Central memory CD8-positive, alpha-beta T cell (primary cell): ENCODE results near the gene BNC2.

ENCODE experiments used
- ATAC-seq: fragments of 150-1000 bp; cut with Tn5 transposase; replicated peaks from 2 replicates; pipeline ENCODE4 v1.10.0; 2022; ENCODE audit warnings: mild to moderate bottlenecking, moderate FRiP score, moderate number of reproducible peaks; ENCODE audit not compliant: poor library complexity, severe bottlenecking; ENCODE audit errors: extremely low read depth
- DNase-seq, 2 donors: peaks; one replicate each; pipeline ENCODE4 v3.0.0; 2021; ENCODE audit warnings: low spot score in 2 of 2
- H3K27ac Mint-ChIP-seq: one replicate; pipeline ENCODE4 v1.8.0; 2022; ENCODE audit warnings: low read depth, mild to moderate bottlenecking, moderate library complexity, mixed read lengths
- H3K27me3 Mint-ChIP-seq: one replicate; pipeline ENCODE4 v1.8.0; 2022; ENCODE audit warnings: mixed read lengths
- H3K36me3 Mint-ChIP-seq: one replicate; pipeline ENCODE4 v1.8.0; 2022; ENCODE audit warnings: mild to moderate bottlenecking, moderate library complexity, mixed read lengths; ENCODE audit not compliant: insufficient read depth
- H3K4me1 Mint-ChIP-seq: one replicate; pipeline ENCODE4 v1.8.0; 2022; ENCODE audit warnings: mixed read lengths
- H3K4me3 Mint-ChIP-seq: one replicate; pipeline ENCODE4 v1.8.0; 2022; ENCODE audit warnings: mild to moderate bottlenecking, moderate library complexity, mixed read lengths
- H3K9me3 Mint-ChIP-seq: one replicate; pipeline ENCODE4 v1.8.0; 2022; ENCODE audit warnings: mixed read lengths

Gene BNC2

DNA sequence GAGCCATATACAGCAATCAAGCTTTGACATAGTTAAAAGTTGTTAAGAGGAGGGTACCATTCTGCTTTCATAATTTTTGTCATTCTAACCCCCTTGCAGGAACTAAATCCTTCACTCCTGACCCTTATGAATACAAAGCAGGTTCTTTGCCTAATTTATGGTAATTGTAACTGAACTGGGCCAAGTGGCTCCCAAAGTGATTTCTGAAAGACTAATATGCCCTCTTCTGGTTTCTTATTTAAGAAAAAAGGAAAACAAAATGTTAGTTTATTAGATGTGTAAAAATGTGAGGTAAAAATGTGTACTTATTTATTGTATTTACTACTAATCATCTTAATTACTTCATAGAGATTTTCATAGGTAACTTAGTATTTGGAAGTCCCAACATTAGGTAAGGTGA, 268.5 kb downstream of the BNC2 start:
- Mint-ChIP-seq H3K4me1 (no peaks in the 10 kb centered on the region), H3K9me3 (peaks cover 7% of the 10 kb centered on the region), H3K4me3 (no peak overlapping the region), H3K27ac (no peak overlapping the region), H3K36me3 (no peaks in the 10 kb centered on the region), H3K27me3 (no peaks in the 10 kb centered on the region)
- DNase-seq (no peak), ATAC-seq (no peak)

DNA sequence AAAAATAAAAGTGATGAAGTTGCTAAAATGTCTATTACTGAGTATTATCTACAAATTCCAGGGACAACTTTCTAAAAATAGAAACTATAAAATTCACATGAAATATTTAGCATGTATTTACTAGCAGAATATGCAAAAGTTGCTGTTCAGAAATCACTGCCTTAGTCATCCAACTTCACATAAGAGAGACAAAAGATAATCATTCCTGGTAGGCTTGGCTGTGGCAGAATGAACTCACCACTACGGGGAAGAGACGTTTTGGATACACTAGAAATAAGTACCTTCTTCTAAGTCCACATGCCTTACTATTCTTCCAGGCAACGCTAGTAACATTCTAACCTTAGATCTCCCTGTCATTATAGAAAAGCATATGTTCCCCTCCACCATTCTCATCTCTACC, 272.2 kb downstream of the BNC2 start:
- Mint-ChIP-seq H3K36me3 (no peaks in the 10 kb centered on the region), H3K27ac (no peak overlapping the region), H3K9me3 (no peaks in the 10 kb centered on the region), H3K4me1 (no peaks in the 10 kb centered on the region), H3K4me3 (no peak overlapping the region), H3K27me3 (no peaks in the 10 kb centered on the region)
- DNase-seq (no peak), ATAC-seq (no peak)

DNA sequence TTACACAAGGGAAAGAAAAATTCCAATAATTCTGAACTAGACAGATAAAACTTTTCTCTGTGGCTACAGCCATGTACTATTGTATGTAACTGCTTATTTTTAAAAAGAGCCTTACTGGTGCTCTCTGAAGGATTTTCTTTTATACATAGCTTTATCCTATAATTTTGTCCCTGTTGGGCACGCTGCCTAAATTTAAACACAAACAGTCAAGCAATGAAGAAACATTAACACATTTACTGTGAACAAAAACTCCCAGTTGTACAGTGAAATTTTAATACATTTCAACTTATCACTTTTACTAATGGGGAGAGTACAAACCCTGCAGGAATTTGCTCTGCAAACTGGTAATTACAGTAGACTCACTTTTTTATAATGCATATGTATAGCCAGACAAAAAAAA, 273.3 kb downstream of the BNC2 start:
- no peaks in the 10 kb centered on the region for H3K9me3 Mint-ChIP-seq
- no peaks in the 10 kb centered on the region for H3K27me3 Mint-ChIP-seq
- H3K4me1 Mint-ChIP-seq = no peaks in the 10 kb centered on the region

DNA sequence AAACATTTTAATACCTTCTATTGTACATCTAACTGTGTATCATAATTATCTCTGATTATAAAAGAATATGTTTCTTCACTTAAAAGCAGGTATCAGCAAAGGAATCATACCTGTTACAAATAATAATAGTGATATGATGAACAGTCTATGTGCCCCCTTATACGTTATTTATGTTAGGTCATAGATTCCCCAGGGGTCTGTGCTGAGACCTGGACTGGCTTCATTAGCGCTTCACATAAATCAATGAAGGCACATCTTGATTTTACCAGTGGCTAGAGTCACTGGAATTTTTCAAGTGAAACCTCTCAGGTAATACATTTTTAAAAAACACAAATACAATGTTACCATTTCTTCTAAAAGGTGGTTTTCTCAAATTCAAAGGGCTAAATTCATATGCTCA, 275.2 kb downstream of the BNC2 start:
- DNase-seq = no peak
- Mint-ChIP-seq H3K9me3 (no peaks in the 10 kb centered on the region), H3K4me1 (no peaks in the 10 kb centered on the region), H3K36me3 (no peaks in the 10 kb centered on the region), H3K27me3 (no peaks in the 10 kb centered on the region), H3K27ac (no peak overlapping the region), H3K4me3 (no peak overlapping the region)
- ATAC-seq = no peak

More for the DNA sequence above, 273.3 kb downstream of the BNC2 start:
- Mint-ChIP-seq H3K27ac (no peak overlapping the region), H3K36me3 (no peaks in the 10 kb centered on the region), H3K4me3 (no peak overlapping the region)
- DNase-seq = no peak
- ATAC-seq = no peak

DNA sequence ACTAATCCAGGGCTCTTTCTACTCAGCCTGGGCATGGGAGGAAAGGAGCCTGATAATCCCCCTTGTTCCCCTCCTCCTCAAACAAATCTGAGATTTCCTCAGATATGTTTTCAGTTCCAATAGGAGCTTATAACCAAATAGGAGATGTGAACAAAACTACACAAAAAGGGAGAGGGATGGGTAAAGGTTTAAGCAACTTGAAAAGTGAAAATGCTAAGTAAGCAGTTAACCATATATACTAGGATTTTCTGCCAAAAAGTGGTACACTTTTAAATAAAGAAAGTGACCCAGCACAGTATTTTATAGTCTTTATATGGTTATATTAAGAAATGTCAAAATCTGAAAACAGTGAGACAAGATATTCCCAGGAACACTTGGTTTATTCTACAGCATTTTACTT, 275.7 kb downstream of the BNC2 start:
- H3K36me3 Mint-ChIP-seq = no peaks in the 10 kb centered on the region
- H3K4me3 Mint-ChIP-seq = no peak overlapping the region
- no peaks in the 10 kb centered on the region for H3K27me3 Mint-ChIP-seq
- no peaks in the 10 kb centered on the region for H3K9me3 Mint-ChIP-seq
- ATAC-seq (no peak), DNase-seq (no peak)
- H3K4me1 Mint-ChIP-seq = no peaks in the 10 kb centered on the region
- H3K27ac Mint-ChIP-seq = no peak overlapping the region

DNA sequence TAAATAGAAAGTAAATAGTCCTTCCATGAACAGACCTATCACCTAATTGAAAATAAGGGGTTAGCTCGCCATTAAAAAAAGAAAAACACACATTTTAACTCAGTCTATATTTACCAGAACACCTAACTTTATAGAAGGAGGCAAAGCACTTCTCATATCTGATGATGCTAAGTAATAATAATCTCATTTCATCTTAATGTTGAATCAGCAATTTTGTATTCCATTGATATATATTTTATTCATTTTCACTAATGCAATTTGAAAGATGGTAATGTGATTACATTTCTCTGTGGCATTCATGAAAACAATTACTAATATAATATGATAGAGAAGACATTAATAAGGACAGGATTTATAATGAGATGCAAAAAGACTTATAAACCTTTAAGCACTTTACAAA, 276.7 kb downstream of the BNC2 start:
- no peak for ATAC-seq
- Mint-ChIP-seq H3K27ac (no peak overlapping the region), H3K27me3 (no peaks in the 10 kb centered on the region), H3K4me3 (no peak overlapping the region), H3K9me3 (no peaks in the 10 kb centered on the region), H3K36me3 (no peaks in the 10 kb centered on the region), H3K4me1 (no peaks in the 10 kb centered on the region)
- no peak for DNase-seq

DNA sequence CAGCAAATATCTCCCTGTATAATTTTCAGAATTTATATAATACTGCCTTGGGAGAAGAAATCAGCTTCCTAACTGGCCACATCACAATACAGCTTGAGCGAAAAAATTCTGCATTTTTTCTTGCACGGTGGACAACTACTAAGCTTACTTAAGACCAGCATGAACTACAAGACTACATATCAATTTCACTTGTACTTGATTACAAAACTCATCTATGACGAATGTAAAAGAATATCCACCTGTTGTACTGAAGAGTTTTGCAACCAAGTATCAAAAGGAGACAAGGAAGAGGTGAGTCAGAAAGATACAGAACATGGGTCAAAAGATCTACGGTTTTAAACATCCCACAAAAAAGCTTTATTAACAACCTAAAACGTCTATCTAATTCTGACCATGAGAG, 279.4 kb downstream of the BNC2 start:
- Mint-ChIP-seq H3K9me3 (peaks cover 13% of the 10 kb centered on the region), H3K27me3 (no peaks in the 10 kb centered on the region), H3K4me1 (no peaks in the 10 kb centered on the region), H3K36me3 (no peaks in the 10 kb centered on the region), H3K4me3 (no peak overlapping the region), H3K27ac (no peak overlapping the region)
- DNase-seq (no peak), ATAC-seq (no peak)

DNA sequence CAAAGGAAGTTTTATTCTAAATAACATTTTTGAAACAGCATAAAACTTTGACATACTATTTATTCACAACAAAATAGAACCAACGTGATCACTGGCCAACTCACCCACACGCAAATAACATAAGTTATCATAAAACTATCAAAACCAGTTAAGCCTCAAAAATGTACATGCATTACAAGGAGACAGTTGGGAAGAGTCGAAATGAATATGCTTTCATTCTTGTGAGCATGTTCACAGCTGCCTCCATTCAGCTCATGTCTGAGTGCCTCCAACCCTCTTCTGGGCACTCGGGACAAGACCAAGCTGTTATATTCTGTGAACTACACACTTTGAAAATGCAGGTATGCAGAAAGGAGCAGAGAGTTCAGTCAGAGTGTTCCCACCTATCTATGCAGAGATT, 284.9 kb downstream of the BNC2 start:
- ATAC-seq (no peak), DNase-seq (no peak)
- H3K27ac Mint-ChIP-seq = no peak overlapping the region
- no peaks in the 10 kb centered on the region for H3K27me3 Mint-ChIP-seq
- H3K4me3 Mint-ChIP-seq = no peak overlapping the region
- H3K9me3 Mint-ChIP-seq = peaks cover 24% of the 10 kb centered on the region
- H3K36me3 Mint-ChIP-seq = no peaks in the 10 kb centered on the region
- no peaks in the 10 kb centered on the region for H3K4me1 Mint-ChIP-seq

DNA sequence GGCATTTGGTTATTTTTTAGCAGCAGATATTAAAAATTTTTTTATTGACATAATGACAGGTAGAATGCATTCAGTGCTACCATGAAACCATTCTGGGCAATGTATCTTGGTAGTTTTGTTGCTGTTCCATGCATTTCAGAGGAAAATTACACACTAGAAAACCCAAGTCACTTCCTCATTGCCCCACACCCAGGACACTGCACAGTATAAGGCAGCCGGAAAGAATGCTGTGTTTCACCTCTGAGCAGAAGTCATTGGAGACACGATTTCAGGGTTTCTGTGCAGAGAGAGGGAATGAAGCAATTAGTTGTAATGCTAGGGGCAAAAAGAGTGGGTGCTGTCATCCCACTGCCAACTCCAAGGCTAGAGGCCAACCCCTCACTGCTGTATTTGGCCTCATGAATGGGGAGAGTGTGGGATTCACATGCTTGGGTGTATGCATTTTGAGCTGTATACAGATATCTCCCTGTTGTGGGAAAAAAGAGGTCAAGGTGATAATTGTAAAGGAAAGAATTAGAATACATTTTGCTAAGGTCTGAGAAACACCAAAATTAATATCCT, 290.5 kb downstream of the BNC2 start:
- DNase-seq (no peak), ATAC-seq (no peak)
- Mint-ChIP-seq H3K36me3 (no peaks in the 10 kb centered on the region), H3K4me3 (no peak overlapping the region), H3K9me3 (peaks cover 10% of the 10 kb centered on the region), H3K27ac (no peak overlapping the region), H3K27me3 (no peaks in the 10 kb centered on the region), H3K4me1 (no peaks in the 10 kb centered on the region)

DNA sequence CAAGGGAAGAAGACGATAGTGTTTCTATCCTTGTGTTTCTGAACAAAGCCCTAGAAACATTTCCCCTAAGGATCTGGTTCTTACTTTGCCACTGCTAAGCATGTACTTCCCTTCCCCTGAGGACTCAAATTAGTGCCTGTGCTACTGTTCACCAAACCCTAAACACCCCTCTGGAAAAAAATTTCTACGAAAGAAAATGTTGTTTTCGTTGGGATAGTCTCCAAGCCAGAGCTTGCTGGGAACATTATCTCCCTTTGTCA, 294.6 kb downstream of the BNC2 start:
- no peak overlapping the region for H3K27ac Mint-ChIP-seq
- no peaks in the 10 kb centered on the region for H3K9me3 Mint-ChIP-seq
- DNase-seq (no peak), ATAC-seq (no peak)
- H3K4me1 Mint-ChIP-seq = no peaks in the 10 kb centered on the region
- no peaks in the 10 kb centered on the region for H3K36me3 Mint-ChIP-seq
- H3K27me3 Mint-ChIP-seq = no peaks in the 10 kb centered on the region
- H3K4me3 Mint-ChIP-seq = no peak overlapping the region

DNA sequence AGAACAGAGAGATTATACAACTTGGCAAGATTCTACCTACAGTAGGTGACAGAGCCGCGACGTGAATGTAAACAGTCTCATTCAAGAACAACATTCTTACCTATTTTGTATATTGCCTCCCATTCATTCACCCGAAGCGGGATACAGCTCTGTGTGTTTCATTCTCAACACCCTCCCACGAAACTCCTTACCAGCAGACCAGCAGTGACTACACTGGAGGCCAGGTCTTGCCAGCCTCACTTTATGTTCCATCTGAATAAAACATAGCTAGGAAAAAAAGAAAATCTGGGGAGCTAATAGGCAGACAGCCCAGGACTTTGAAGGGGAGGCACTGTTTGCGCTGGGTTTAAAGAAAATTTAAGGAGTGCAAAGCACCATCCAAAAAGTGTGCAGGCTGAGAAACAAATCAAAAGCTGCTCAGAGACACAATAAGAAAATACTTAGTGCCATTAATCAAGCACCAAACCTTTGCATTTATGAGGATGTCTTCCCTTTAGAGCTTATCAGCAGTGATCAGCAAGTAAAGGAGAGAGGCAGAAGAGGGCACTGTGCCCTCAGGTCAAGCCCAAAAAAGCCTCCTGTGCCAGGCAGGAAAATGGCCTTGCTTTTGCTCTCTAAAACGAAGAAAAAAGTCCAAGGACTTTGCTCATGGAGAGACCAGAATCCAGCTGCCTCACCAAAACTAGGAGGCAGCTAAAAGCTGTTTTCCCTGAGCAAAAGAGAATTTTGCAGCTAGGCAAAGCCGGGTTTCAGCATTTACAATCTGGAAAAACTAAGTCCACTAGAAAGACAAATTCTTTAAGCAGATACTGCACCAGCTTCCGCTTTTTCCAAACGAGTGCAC, 295.1 kb downstream of the BNC2 start:
- DNase-seq = no peak
- Mint-ChIP-seq H3K27ac (no peak overlapping the region), H3K4me1 (no peaks in the 10 kb centered on the region), H3K4me3 (no peak overlapping the region), H3K27me3 (no peaks in the 10 kb centered on the region), H3K9me3 (no peaks in the 10 kb centered on the region), H3K36me3 (no peaks in the 10 kb centered on the region)
- no peak for ATAC-seq

DNA sequence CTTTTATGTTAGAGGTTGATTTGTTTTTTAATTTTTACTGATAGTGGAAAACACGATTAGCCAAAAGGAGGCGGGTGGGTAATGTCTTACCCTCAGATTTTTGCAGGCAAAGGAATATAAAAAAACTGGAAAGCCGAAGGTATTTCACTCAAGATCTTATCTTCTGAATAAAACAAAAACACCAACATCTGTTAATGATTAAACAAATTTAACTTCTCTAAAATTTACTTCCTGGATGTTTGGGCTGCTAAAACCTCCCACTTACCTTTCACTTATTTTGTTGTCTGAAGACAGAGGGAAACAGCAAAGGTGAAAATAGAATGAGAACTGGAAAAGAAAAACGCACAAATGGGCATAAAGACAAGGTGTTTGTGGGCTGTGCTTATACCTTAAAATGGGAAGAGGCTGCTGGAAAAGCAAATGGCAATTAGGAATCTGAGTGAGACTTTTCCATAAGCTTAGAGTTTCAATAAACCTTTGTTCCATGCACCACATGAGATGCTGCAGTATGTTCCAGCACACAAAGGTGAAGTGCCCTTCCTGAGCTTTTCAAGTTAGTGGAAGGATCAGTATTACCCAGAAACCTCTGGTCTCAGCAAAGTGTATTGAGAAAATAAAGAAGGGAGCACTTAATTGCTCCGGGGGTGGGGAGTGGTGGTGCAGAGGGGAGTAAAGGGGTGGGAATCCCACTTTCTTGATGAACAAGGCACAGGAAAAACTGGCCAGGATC, 298.3 kb downstream of the BNC2 start:
- DNase-seq (no peak), ATAC-seq (no peak)
- H3K4me1 Mint-ChIP-seq = no peaks in the 10 kb centered on the region
- no peak overlapping the region for H3K4me3 Mint-ChIP-seq
- H3K27ac Mint-ChIP-seq = no peak overlapping the region
- H3K9me3 Mint-ChIP-seq = no peaks in the 10 kb centered on the region
- no peaks in the 10 kb centered on the region for H3K36me3 Mint-ChIP-seq
- H3K27me3 Mint-ChIP-seq = no peaks in the 10 kb centered on the region

DNA sequence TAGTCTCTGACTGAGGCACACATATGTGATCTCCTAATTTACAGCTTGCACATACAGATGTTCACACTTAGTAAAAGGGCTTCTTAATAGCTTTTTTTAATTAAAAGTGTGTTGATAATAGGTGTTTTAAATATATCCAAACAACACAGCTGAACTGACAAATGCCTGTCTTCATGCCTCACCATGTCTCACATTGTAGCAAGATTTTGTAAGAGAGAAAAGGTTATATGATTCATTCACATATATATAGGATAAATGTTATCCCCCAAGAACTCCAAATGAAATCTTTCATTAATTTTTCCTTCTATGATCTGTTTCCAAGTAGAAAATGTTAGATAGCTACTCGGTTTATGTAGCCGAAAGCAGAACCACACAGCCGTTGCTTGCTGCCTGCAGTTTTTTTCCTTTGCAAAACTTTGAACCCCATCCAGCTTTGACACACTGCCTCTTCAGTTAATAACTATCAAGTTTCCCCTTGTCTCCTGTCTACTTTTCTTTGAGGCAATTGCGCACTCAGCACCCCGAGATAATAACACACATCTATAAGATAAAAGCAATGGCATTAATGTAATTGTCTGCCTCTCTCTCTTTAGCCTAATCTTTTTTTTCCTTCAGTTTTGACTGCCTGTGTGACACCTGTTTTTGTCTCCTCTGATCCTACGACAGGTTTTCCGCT, 299.2 kb downstream of the BNC2 start:
- DNase-seq = no peak
- no peaks in the 10 kb centered on the region for H3K4me1 Mint-ChIP-seq
- no peaks in the 10 kb centered on the region for H3K9me3 Mint-ChIP-seq
- no peak for ATAC-seq
- H3K27ac Mint-ChIP-seq = no peak overlapping the region
- no peaks in the 10 kb centered on the region for H3K36me3 Mint-ChIP-seq
- H3K27me3 Mint-ChIP-seq = no peaks in the 10 kb centered on the region
- H3K4me3 Mint-ChIP-seq = no peak overlapping the region
